ENCODE results near the gene TLE1.

Gene TLE1

GRCh38 chr9:81570083-81570482 lies 119.3 kb downstream of the TLE1 start:
- no peak for DNase-seq

- no peak for DNase-seq
Measured at GRCh38 chr9:81566074-81566698, 123.2 kb downstream of the TLE1 start.

GRCh38 chr9:81565609-81566008 lies 123.7 kb downstream of the TLE1 start:
- DNase-seq, result no peak

- DNase-seq, result no peak
Measured at GRCh38 chr9:81565144-81565543, 124.2 kb downstream of the TLE1 start.

GRCh38 chr9:81564632-81565031 lies 124.7 kb downstream of the TLE1 start:
- DNase-seq, result no peak

- DNase-seq, result no peak
Measured at GRCh38 chr9:81563739-81564138, 125.6 kb downstream of the TLE1 start.

GRCh38 chr9:81563020-81563407 lies 126.3 kb downstream of the TLE1 start:
- DNase-seq, result no peak

- no peak for DNase-seq
Measured at GRCh38 chr9:81562231-81563019, 126.9 kb downstream of the TLE1 start.

- no peak for DNase-seq
Measured at GRCh38 chr9:81560851-81561732, 128.3 kb downstream of the TLE1 start.

GRCh38 chr9:81559709-81560108 lies 129.6 kb downstream of the TLE1 start:
- no peak for DNase-seq

GRCh38 chr9:81559197-81559596 lies 130.2 kb downstream of the TLE1 start:
- no peak for DNase-seq

GRCh38 chr9:81558091-81558830 lies 131.1 kb downstream of the TLE1 start:
- no peak for DNase-seq

GRCh38 chr9:81557452-81558090 lies 131.8 kb downstream of the TLE1 start:
- DNase-seq, result no peak

- no peak for DNase-seq
Measured at GRCh38 chr9:81556923-81557322, 132.4 kb downstream of the TLE1 start.

- no peak for DNase-seq
Measured at GRCh38 chr9:81552581-81552991, 136.8 kb downstream of the TLE1 start.

- DNase-seq, result no peak
Measured at GRCh38 chr9:81550207-81550583, 139.2 kb downstream of the TLE1 start.

GRCh38 chr9:81549500-81550206 lies 139.7 kb downstream of the TLE1 start:
- no peak for DNase-seq

GRCh38 chr9:81548911-81549310 lies 140.4 kb downstream of the TLE1 start:
- no peak for DNase-seq

GRCh38 chr9:81546489-81546888 lies 142.9 kb downstream of the TLE1 start:
- DNase-seq, result no peak

- DNase-seq, result no peak
Measured at GRCh38 chr9:81543695-81544094, 145.7 kb downstream of the TLE1 start.

GRCh38 chr9:81542118-81542889 lies 147.0 kb downstream of the TLE1 start:
- DNase-seq, result no peak
